Muscle of back (tissue), 10 donors: ENCODE measurements around the gene S100B. TPM values are rescaled to one million over a fixed set of nuclear protein-coding genes. Genes with fewer than 3 reads are reported as not detected.

Experiments used
- polyA plus RNA-seq, 10 donors: library from polyadenylated mRNA; unstranded; fragments of 120-200 nt; gene quantifications; one replicate each; pipeline ENCODE4 v1.2.1, GENCODE V29; 2013; ENCODE audit not compliant: insufficient read length in 10 of 10

S100B gene
- polyA plus RNA-seq, 10 donors = 10.4 to 27.0 (median 15.4) TPM

Other genes with a start within 250 kb of the S100B start
- gene DIP2A, start 146.2 kb downstream of the S100B start, polyA plus RNA-seq = 10 to 100 TPM; 16.0 to 40.4 (median 22.3) TPM
- gene PRMT2, start 30.6 kb upstream of the S100B start, polyA plus RNA-seq = 100 to 1,000 TPM in 9 of 10 donors, 10 to 100 TPM in 1; 95.5 to 125 (median 110) TPM